GM12874 (cell line): ENCODE results near the gene GOLGA5.

Source experiments
- TF ChIP-seq, protein P1 (sequence below): IDR thresholded peaks from 2 replicates; pipeline ENCODE4 v1.5.1; 2011; ENCODE audit warnings: low read depth, mild to moderate bottlenecking, control low read depth, low read length, moderate library complexity; ENCODE audit not compliant: insufficient read depth

GOLGA5 gene

DNA sequence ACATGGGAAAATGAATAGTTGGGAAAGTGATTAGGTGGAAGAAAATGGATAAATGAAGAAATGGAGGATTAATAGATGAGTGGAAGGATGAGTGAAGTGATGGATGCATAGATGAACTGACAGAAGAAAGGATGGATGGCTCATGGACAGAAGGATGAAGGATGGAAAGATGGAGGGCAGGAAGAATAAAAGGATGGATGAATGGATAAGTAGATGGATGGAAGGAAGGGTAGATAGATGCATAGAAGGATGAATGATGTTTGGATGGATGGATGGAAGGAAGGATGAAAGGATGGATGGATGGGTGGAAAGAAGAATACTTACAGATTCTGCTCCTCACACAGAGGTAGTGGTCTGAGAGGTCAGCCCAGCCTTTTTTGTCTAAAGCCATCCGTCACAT is 93.1 kb downstream of the GOLGA5 start:
- TF ChIP-seq, protein P1, sequence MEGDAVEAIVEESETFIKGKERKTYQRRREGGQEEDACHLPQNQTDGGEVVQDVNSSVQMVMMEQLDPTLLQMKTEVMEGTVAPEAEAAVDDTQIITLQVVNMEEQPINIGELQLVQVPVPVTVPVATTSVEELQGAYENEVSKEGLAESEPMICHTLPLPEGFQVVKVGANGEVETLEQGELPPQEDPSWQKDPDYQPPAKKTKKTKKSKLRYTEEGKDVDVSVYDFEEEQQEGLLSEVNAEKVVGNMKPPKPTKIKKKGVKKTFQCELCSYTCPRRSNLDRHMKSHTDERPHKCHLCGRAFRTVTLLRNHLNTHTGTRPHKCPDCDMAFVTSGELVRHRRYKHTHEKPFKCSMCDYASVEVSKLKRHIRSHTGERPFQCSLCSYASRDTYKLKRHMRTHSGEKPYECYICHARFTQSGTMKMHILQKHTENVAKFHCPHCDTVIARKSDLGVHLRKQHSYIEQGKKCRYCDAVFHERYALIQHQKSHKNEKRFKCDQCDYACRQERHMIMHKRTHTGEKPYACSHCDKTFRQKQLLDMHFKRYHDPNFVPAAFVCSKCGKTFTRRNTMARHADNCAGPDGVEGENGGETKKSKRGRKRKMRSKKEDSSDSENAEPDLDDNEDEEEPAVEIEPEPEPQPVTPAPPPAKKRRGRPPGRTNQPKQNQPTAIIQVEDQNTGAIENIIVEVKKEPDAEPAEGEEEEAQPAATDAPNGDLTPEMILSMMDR, result no peak

GRCh38 chr14:92888896-92889295 is 94.8 kb downstream of the GOLGA5 start:
- TF ChIP-seq, protein P1, result no peak
